H9 (cell line): ENCODE data around the gene UNC13C. TPM values are rescaled to one million over a fixed set of nuclear protein-coding genes. Genes with fewer than 3 reads are reported as not detected.
"Not testable (repeated sequence)": the region's sequence is repeated elsewhere in the genome, so short reads cannot be mapped to it uniquely, and the experiment has no call there.

Experiments
- DNase-seq: peaks from one replicate; pipeline ENCODE4 v3.0.0-alpha.2; 2017
- H2AFZ ChIP-seq: one replicate; pipeline ENCODE4 v1.6.1; 2013; ENCODE audit warnings: mild to moderate bottlenecking, low read length, control low read depth, moderate library complexity
- H2AK5ac ChIP-seq: 2 replicates; pipeline ENCODE4 v1.6.1; 2013; ENCODE audit warnings: low read length, control low read depth, mixed read lengths; ENCODE audit not compliant: insufficient read length
- H2BK120ac ChIP-seq: one replicate; pipeline ENCODE4 v1.6.1; 2013; ENCODE audit warnings: low read depth, mild to moderate bottlenecking, low read length, control low read depth, inconsistent platforms; ENCODE audit not compliant: poor library complexity, severe bottlenecking
- H2BK12ac ChIP-seq: 2 replicates; pipeline ENCODE4 v1.6.1; 2013; ENCODE audit warnings: low read length, control low read depth, mixed read lengths, low read depth; ENCODE audit not compliant: insufficient read length
- H2BK15ac ChIP-seq: 2 replicates; pipeline ENCODE4 v1.6.1; 2013; ENCODE audit warnings: low read depth, low read length, control low read depth
- H2BK20ac ChIP-seq: one replicate; pipeline ENCODE4 v1.6.1; 2013; ENCODE audit warnings: low read depth, mild to moderate bottlenecking, low read length, control low read depth, inconsistent platforms; ENCODE audit not compliant: poor library complexity, severe bottlenecking
- H2BK5ac ChIP-seq: 2 replicates; pipeline ENCODE4 v1.6.1; 2013; ENCODE audit warnings: low read length, control low read depth, mixed read lengths; ENCODE audit not compliant: insufficient read length
- H3K14ac ChIP-seq: 2 replicates; pipeline ENCODE4 v1.6.1; 2013; ENCODE audit warnings: low read length, control low read depth; ENCODE audit not compliant: insufficient read depth
- H3K18ac ChIP-seq: 2 replicates; pipeline ENCODE4 v1.6.1; 2013; ENCODE audit warnings: low read depth, mild to moderate bottlenecking, mixed read lengths, low read length, control low read depth; ENCODE audit not compliant: insufficient read length
- H3K23ac ChIP-seq: 2 replicates; pipeline ENCODE4 v1.6.1; 2013; ENCODE audit warnings: low read length, control low read depth, mixed read lengths, low read depth; ENCODE audit not compliant: insufficient read length
- H3K23me2 ChIP-seq: 2 replicates; pipeline ENCODE4 v1.6.1; 2013; ENCODE audit warnings: low read depth, mild to moderate bottlenecking, mixed read lengths, low read length, control low read depth; ENCODE audit not compliant: insufficient read length, poor library complexity, severe bottlenecking
- H3K27ac ChIP-seq: 2 replicates; pipeline ENCODE4 v1.5.1; 2013; ENCODE audit warnings: low read length, control low read depth, mixed read lengths, low read depth; ENCODE audit not compliant: insufficient read length
- H3K27me3 ChIP-seq: 2 replicates; pipeline ENCODE4 v1.6.1; 2013; ENCODE audit warnings: low read length, control low read depth, inconsistent platforms; ENCODE audit not compliant: insufficient read depth
- H3K4ac ChIP-seq: 2 replicates; pipeline ENCODE4 v1.6.1; 2013; ENCODE audit warnings: low read depth, mild to moderate bottlenecking, control low read depth, inconsistent platforms, low read length, moderate library complexity
- H3K4me1 ChIP-seq: 2 replicates; pipeline ENCODE4 v1.6.1; 2013; ENCODE audit warnings: low read length, control low read depth, inconsistent platforms; ENCODE audit not compliant: insufficient read depth
- H3K4me2 ChIP-seq: 2 replicates; pipeline ENCODE4 v1.6.1; 2013; ENCODE audit warnings: low read length, control low read depth, mixed read lengths; ENCODE audit not compliant: insufficient read length, insufficient read depth
- H3K56ac ChIP-seq: 2 replicates; pipeline ENCODE4 v1.6.1; 2013; ENCODE audit warnings: low read depth, mild to moderate bottlenecking, mixed read lengths, low read length, control low read depth; ENCODE audit not compliant: insufficient read length
- H3K79me1 ChIP-seq: 2 replicates; pipeline ENCODE4 v1.6.1; 2013; ENCODE audit warnings: low read depth, mild to moderate bottlenecking, moderate library complexity, low read length, control low read depth, inconsistent platforms; ENCODE audit not compliant: insufficient read depth, poor library complexity, severe bottlenecking
- H3K79me2 ChIP-seq: 2 replicates; pipeline ENCODE4 v1.6.1; 2013; ENCODE audit warnings: low read length, control low read depth, inconsistent platforms; ENCODE audit not compliant: insufficient read depth
- H3K9ac ChIP-seq: 2 replicates; pipeline ENCODE4 v1.6.1; 2013; ENCODE audit warnings: low read length, control low read depth, mixed read lengths; ENCODE audit not compliant: insufficient read length; ENCODE audit errors: extremely low read depth
- H3K9me3 ChIP-seq: one replicate; pipeline ENCODE4 v1.6.1; 2013; ENCODE audit warnings: low read depth, low read length, inconsistent platforms; ENCODE audit not compliant: control insufficient read depth
- H3T11ph ChIP-seq: one replicate; pipeline ENCODE4 v1.6.1; 2013; ENCODE audit warnings: mild to moderate bottlenecking, low read length, control low read depth, inconsistent platforms
- H4K20me1 ChIP-seq: one replicate; pipeline ENCODE4 v1.6.1; 2013; ENCODE audit not compliant: control insufficient read depth, insufficient read length, insufficient read depth
- H4K5ac ChIP-seq: 2 replicates; pipeline ENCODE4 v1.6.1; 2013; ENCODE audit warnings: low read depth, mild to moderate bottlenecking, mixed read lengths, low read length, control low read depth; ENCODE audit not compliant: insufficient read length
- H4K8ac ChIP-seq: replicated peaks from 2 replicates; pipeline ENCODE4 v1.6.1; 2013; ENCODE audit warnings: low read length, control low read depth, mixed read lengths, low read depth; ENCODE audit not compliant: insufficient read length
- H4K91ac ChIP-seq: 2 replicates; pipeline ENCODE4 v1.6.1; 2013; ENCODE audit warnings: low read depth, mild to moderate bottlenecking, moderate library complexity, mixed read lengths, low read length, control low read depth; ENCODE audit not compliant: insufficient read length
- H3K27ac Mint-ChIP-seq, 3 experiments: 2 replicates in 2 of 3; 3 replicates in 1 of 3; pipeline ENCODE4 v1.8.0; 2020 to 2021; ENCODE audit warnings: mixed read lengths in 3 of 3, mild to moderate bottlenecking in 1 of 3, moderate library complexity in 1 of 3
- H3K27me3 Mint-ChIP-seq: 2 replicates; pipeline ENCODE4 v1.8.0; 2021; ENCODE audit warnings: low read depth, mild to moderate bottlenecking, moderate library complexity, mixed read lengths
- H3K36me3 Mint-ChIP-seq, 3 experiments: 2 replicates in 2 of 3; 3 replicates in 1 of 3; pipeline ENCODE4 v1.8.0; 2020 to 2021; ENCODE audit warnings: low read depth in 3 of 3, mixed read lengths in 3 of 3; ENCODE audit not compliant: insufficient read depth in 1 of 3
- H3K4me1 Mint-ChIP-seq, 2 experiments: 2 replicates each; pipeline ENCODE4 v1.8.0; 2020; ENCODE audit warnings: mixed read lengths in 2 of 2
- H3K4me3 Mint-ChIP-seq, 2 experiments: 2 replicates in 1 of 2; 3 replicates in 1 of 2; pipeline ENCODE4 v1.8.0; 2020 to 2021; ENCODE audit warnings: mild to moderate bottlenecking in 2 of 2, mixed read lengths in 2 of 2, moderate library complexity in 1 of 2
- H3K9me3 Mint-ChIP-seq, 2 experiments: 2 replicates in 1 of 2; 3 replicates in 1 of 2; pipeline ENCODE4 v1.8.0; 2020; ENCODE audit warnings: mild to moderate bottlenecking in 2 of 2, mixed read lengths in 2 of 2, moderate library complexity in 1 of 2
- CTCF ChIP-seq: fragments of 200-600 bp; sonication (generic); conservative IDR thresholded peaks from 3 replicates; pipeline ENCODE4 v1.8.0; 2021; ENCODE audit warnings: antibody characterized with exemption, mild to moderate bottlenecking
- WGBS: extraction: QIAGEN DNeasy Blood & Tissue Kit; methylation state at CpG from one replicate; pipeline ENCODE4 v1.1.7; 2013; ENCODE audit warnings: missing lambda C conversion rate, low lambda C conversion rate, mixed read lengths; ENCODE audit not compliant: insufficient read length; ENCODE audit errors: extremely low coverage; 5-methylcytosine and 5-hydroxymethylcytosine counted together
- total RNA-seq: library from RNA; stranded (reverse); gene quantifications from 2 replicates; pipeline ENCODE4 v1.2.1, GENCODE V29; 2021

UNC13C gene
- total RNA-seq, 1 experiment from 2014 or later: 0.02 TPM

GRCh38 chr15:53936137-53936536 is 42.1 kb upstream of the UNC13C start:
- no peak overlapping the region for H3K4ac ChIP-seq
- no peak overlapping the region for H3K56ac ChIP-seq
- no peak overlapping the region for H4K91ac ChIP-seq
- H3K79me1 ChIP-seq: no peaks in the 10 kb centered on the region
- H2BK5ac ChIP-seq: no peak overlapping the region
- H2BK12ac ChIP-seq: no peak overlapping the region
- H3K4me1 ChIP-seq: no peaks in the 10 kb centered on the region; the same call in 1 of the 2 replicates
- H3K27ac ChIP-seq: no peak overlapping the region
- H3K9me3 Mint-ChIP-seq: peaks cover 26 to 30% of the 10 kb centered on the region in 2 experiments
- H3K36me3 Mint-ChIP-seq: peaks cover 8 to 28% (median 13%) of the 10 kb centered on the region in 3 experiments; a peak in 6 of 7 replicates
- no peaks in the 10 kb centered on the region for H4K20me1 ChIP-seq
- no peak for TF ChIP-seq CTCF
- no peak overlapping the region for H2AFZ ChIP-seq
- no peak overlapping the region for H2BK120ac ChIP-seq
- H3K27me3 Mint-ChIP-seq: no peaks in the 10 kb centered on the region; the same call in 1 of the 2 replicates
- no peak overlapping the region for H3T11ph ChIP-seq
- H3K4me2 ChIP-seq: no peak overlapping the region
- H3K18ac ChIP-seq: no peak overlapping the region
- no peak for DNase-seq
- no peaks in the 10 kb centered on the region for H3K27me3 ChIP-seq
- no peak overlapping the region for H2BK15ac ChIP-seq
- H3K27ac Mint-ChIP-seq: no peak overlapping the region
- no peak overlapping the region for H2BK20ac ChIP-seq
- H4K8ac ChIP-seq: no peak overlapping the region
- H3K14ac ChIP-seq: no peak overlapping the region
- H3K4me1 Mint-ChIP-seq: peaks cover 13 to 15% of the 10 kb centered on the region in 2 experiments
- H2AK5ac ChIP-seq: no peak overlapping the region
- no peak overlapping the region for H4K5ac ChIP-seq
- H3K23ac ChIP-seq: no peak overlapping the region
- H3K4me3 Mint-ChIP-seq: no peak overlapping the region
- H3K23me2 ChIP-seq: no peaks in the 10 kb centered on the region
- H3K9me3 ChIP-seq: no peaks in the 10 kb centered on the region
- no peaks in the 10 kb centered on the region for H3K79me2 ChIP-seq
- no peak overlapping the region for H3K9ac ChIP-seq

DNA sequence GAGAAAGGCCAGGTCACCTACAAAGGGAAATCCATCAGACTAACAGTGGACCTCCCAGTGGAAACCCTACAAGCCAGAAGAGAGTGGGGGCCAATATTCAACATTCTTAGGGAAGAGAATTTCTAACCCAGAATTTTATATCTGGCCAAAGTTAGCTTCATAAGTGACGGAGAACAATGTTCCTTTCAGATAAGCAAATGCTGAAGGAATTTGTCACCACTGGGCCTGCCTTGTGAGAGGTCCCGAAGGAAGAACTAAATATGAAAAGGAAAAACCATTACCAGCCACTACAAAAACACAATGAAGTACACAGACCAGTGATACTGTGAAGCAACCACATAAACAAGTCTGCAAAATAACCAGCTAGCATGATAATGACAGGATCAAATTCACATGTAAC is 40.6 kb upstream of the UNC13C start:
- H4K5ac ChIP-seq, H3K27me3 Mint-ChIP-seq, H2AK5ac ChIP-seq, H2AFZ ChIP-seq, H3K23ac ChIP-seq, H2BK20ac ChIP-seq, H2BK15ac ChIP-seq, H4K20me1 ChIP-seq, H2BK5ac ChIP-seq, H3T11ph ChIP-seq, DNase-seq, H3K27me3 ChIP-seq, H2BK12ac ChIP-seq, H2BK120ac ChIP-seq, H3K79me1 ChIP-seq, H3K9ac ChIP-seq, H3K27ac ChIP-seq, H3K79me2 ChIP-seq, H3K18ac ChIP-seq, H3K4me1 ChIP-seq, H3K14ac ChIP-seq, H3K4me1 Mint-ChIP-seq, H3K23me2 ChIP-seq, H3K4me2 ChIP-seq, H4K91ac ChIP-seq, H4K8ac ChIP-seq, H3K27ac Mint-ChIP-seq, H3K4me3 Mint-ChIP-seq, H3K9me3 ChIP-seq, H3K4ac ChIP-seq, H3K56ac ChIP-seq: not testable (repeated sequence)
- H3K9me3 Mint-ChIP-seq: peaks cover 28 to 30% of the 10 kb centered on the region in 2 experiments
- WGBS: no CpG with 5 or more reads among the region's 2 CpGs
- peaks cover 8 to 28% (median 13%) of the 10 kb centered on the region in 3 experiments; a peak in 6 of 7 replicates for H3K36me3 Mint-ChIP-seq
